K562 (cell line): Measurements from ENCODE around the gene MED13L.

ENCODE experiments used
- CEBPB ChIP-seq: fragments of 450-650 bp; IDR thresholded peaks from 2 replicates; pipeline ENCODE4 v1.6.1; 2016; ENCODE audit warnings: missing genetic modification characterization, missing compliant biosample characterization
- CTCF ChIP-seq, 3 experiments: IDR thresholded peaks in 2 of 3; conservative IDR thresholded peaks in 1 of 3; 2 replicates each; pipeline ENCODE4 v1.5.1; 2011 to 2012; ENCODE audit warnings: low read length in 3 of 3, mild to moderate bottlenecking in 3 of 3, control low read depth in 2 of 3, improper control_type of control experiment in 1 of 3, inconsistent platforms in 1 of 3, low read depth in 1 of 3, mixed read lengths in 1 of 3, moderate library complexity in 1 of 3; ENCODE audit not compliant: insufficient read depth in 2 of 3
- E4F1 ChIP-seq: fragments of 250-450 bp; sonication (Bioruptor Pico); IDR thresholded peaks from 2 replicates; pipeline ENCODE4 v1.5.0; 2021; ENCODE audit warnings: mild to moderate bottlenecking, borderline replicate concordance
- MTA1 ChIP-seq: fragments of 450-650 bp; IDR thresholded peaks from 2 replicates; pipeline ENCODE4 v1.6.1; 2017; ENCODE audit warnings: borderline replicate concordance
- POLR2A ChIP-seq: fragments of 450-650 bp; conservative IDR thresholded peaks from 2 replicates; pipeline ENCODE4 v1.6.1; 2016
- SOX6 ChIP-seq: fragments of 450-650 bp; IDR thresholded peaks from 2 replicates; pipeline ENCODE4 v1.6.1; 2014; ENCODE audit warnings: mild to moderate bottlenecking
- ZBTB12 ChIP-seq: fragments of 250-450 bp; sonication (Bioruptor Pico); IDR thresholded peaks from 2 replicates; pipeline ENCODE4 v1.4.0; 2020
- ZNF165 ChIP-seq: fragments of 250-450 bp; sonication (Bioruptor Pico); IDR thresholded peaks from 2 replicates; pipeline ENCODE4 v1.4.0; 2020; ENCODE audit warnings: borderline replicate concordance
- TF ChIP-seq, protein P1 (sequence below): fragments of 200-400 bp; formaldehyde crosslinking; IDR thresholded peaks from 2 replicates; pipeline ENCODE4 v1.6.1; 2017; ENCODE audit warnings: mild to moderate bottlenecking, low read depth, low read length, moderate library complexity
- TF ChIP-seq, protein P2 (sequence below): sonication (generic); formaldehyde crosslinking; IDR thresholded peaks from 2 replicates; pipeline ENCODE4 v1.9.0; 2022; ENCODE audit warnings: mild to moderate bottlenecking, missing genetic modification reagents

DNA sequence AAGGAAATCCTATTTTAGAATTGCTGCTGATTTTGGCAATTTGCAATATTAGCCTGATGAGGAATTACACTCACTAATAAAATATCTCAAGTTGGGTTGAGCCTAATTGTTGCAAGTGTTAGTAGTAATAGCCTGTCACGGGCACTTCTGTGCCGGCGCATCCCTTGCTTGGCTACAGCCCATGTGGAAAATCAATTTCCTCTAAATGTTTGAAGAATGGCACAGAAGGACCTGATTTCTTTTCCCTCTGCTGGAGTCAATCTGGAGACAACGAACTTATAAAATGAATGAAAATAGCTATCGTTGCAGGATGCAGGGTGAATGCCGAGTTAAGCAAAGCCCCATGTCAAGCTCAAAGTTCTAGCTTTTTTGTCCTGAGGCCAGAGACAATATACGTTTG is 31.2 kb upstream of the MED13L start:
- TF ChIP-seq, protein P1, sequence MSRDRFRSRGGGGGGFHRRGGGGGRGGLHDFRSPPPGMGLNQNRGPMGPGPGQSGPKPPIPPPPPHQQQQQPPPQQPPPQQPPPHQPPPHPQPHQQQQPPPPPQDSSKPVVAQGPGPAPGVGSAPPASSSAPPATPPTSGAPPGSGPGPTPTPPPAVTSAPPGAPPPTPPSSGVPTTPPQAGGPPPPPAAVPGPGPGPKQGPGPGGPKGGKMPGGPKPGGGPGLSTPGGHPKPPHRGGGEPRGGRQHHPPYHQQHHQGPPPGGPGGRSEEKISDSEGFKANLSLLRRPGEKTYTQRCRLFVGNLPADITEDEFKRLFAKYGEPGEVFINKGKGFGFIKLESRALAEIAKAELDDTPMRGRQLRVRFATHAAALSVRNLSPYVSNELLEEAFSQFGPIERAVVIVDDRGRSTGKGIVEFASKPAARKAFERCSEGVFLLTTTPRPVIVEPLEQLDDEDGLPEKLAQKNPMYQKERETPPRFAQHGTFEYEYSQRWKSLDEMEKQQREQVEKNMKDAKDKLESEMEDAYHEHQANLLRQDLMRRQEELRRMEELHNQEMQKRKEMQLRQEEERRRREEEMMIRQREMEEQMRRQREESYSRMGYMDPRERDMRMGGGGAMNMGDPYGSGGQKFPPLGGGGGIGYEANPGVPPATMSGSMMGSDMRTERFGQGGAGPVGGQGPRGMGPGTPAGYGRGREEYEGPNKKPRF = no peak
- TF ChIP-seq CTCF (IDR thresholded peaks at IDR 0.05 in 2 of 3, conservative IDR thresholded peaks at IDR 0.05 in 1 of 3; ENCODE audit: insufficient read depth in 2 of 3, low read depth in 1 of 3, low read length in 3 of 3) (no peak), ZBTB12 (CRISPR knock-in tag) (no peak), ZNF165 (CRISPR knock-in tag) (no peak), CEBPB (no peak), MTA1 (no peak), SOX6 (no peak), E4F1 (no peak), POLR2A (no peak)
- TF ChIP-seq, protein P2, sequence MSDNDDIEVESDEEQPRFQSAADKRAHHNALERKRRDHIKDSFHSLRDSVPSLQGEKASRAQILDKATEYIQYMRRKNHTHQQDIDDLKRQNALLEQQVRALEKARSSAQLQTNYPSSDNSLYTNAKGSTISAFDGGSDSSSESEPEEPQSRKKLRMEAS = no peak
